K562 (cell line): ENCODE results near the gene MCEMP1.

Experiments used
- ELF1 ChIP-seq: fragments of 200-800 bp; sonication (Bioruptor generic); IDR thresholded peaks from 2 replicates; pipeline ENCODE4 v1.6.1; 2016; ENCODE audit warnings: missing genetic modification characterization, missing compliant biosample characterization
- ELK1 ChIP-seq: sonication (generic); formaldehyde crosslinking; IDR thresholded peaks from 2 replicates; pipeline ENCODE4 v1.8.1; 2022; ENCODE audit warnings: missing genetic modification reagents
- TF ChIP-seq, protein P1 (sequence below): fragments of 250-450 bp; sonication (Bioruptor Pico); IDR thresholded peaks from 2 replicates; pipeline ENCODE4 v1.4.0; 2020; ENCODE audit warnings: mild to moderate bottlenecking, moderate library complexity

- TF ChIP-seq ELK1 (no peak), ELF1 (no peak)
- TF ChIP-seq, protein P1, sequence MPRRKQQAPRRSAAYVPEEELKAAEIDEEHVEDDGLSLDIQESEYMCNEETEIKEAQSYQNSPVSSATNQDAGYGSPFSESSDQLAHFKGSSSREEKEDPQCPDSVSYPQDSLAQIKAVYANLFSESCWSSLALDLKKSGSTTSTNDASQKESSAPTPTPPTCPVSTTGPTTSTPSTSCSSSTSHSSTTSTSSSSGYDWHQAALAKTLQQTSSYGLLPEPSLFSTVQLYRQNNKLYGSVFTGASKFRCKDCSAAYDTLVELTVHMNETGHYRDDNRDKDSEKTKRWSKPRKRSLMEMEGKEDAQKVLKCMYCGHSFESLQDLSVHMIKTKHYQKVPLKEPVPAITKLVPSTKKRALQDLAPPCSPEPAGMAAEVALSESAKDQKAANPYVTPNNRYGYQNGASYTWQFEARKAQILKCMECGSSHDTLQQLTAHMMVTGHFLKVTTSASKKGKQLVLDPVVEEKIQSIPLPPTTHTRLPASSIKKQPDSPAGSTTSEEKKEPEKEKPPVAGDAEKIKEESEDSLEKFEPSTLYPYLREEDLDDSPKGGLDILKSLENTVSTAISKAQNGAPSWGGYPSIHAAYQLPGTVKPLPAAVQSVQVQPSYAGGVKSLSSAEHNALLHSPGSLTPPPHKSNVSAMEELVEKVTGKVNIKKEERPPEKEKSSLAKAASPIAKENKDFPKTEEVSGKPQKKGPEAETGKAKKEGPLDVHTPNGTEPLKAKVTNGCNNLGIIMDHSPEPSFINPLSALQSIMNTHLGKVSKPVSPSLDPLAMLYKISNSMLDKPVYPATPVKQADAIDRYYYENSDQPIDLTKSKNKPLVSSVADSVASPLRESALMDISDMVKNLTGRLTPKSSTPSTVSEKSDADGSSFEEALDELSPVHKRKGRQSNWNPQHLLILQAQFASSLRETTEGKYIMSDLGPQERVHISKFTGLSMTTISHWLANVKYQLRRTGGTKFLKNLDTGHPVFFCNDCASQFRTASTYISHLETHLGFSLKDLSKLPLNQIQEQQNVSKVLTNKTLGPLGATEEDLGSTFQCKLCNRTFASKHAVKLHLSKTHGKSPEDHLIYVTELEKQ (CRISPR knock-in tag): no peak
Observed at GRCh38 chr19:7632340-7633203, 44.3 kb upstream of the MCEMP1 start.
